ENCODE results near the gene EPS8L1. TPM values are rescaled to one million over a fixed set of nuclear protein-coding genes. Genes with fewer than 3 reads are reported as not detected.

EPS8L1 gene
- total and polyA plus RNA-seq, 3 donors from 2014 or later: 3.4 to 13.3 (median 3.6) TPM

DNA sequence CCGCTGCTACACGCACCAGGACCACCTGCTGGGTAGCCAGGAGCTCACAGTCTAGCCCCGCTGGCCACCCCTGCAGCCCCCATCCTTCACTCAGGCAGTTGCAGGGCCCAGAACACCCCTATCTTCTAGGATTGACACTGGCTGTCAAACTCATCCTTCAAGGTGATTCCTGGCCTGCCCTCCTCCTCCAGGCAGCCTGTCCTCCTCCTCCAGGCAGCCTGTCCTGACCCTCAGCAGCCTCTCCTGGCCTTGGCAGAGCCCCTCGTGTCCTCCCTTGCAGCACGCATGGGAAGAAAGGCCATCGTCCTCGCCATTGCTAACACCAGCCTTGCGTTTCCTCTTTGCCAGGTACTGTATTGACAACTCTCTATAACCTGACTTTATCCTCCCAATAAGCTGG is 3.8 kb upstream of the EPS8L1 start:
- 70 to 71% methylated on average over 8 of the region's 8 CpGs for WGBS, 2 donors
- Histone ChIP-seq H3K4me1 (peaks cover 2% of the 10 kb centered on the region), H3K9me3 (no peaks in the 10 kb centered on the region), H3K27ac (no peak overlapping the region), H3K27me3 (no peaks in the 10 kb centered on the region), H3K4me3 (no peak overlapping the region), H3K36me3 (ENCODE audit: low read depth, missing control alignments) (no peaks in the 10 kb centered on the region)
- intact Hi-C loops (cut with DNase I; ENCODE audit: low total_unique reads): no loop called here
- TF ChIP-seq POLR2A (IDR thresholded peaks at IDR 0.05): no peak
- TF ChIP-seq, protein P1, sequence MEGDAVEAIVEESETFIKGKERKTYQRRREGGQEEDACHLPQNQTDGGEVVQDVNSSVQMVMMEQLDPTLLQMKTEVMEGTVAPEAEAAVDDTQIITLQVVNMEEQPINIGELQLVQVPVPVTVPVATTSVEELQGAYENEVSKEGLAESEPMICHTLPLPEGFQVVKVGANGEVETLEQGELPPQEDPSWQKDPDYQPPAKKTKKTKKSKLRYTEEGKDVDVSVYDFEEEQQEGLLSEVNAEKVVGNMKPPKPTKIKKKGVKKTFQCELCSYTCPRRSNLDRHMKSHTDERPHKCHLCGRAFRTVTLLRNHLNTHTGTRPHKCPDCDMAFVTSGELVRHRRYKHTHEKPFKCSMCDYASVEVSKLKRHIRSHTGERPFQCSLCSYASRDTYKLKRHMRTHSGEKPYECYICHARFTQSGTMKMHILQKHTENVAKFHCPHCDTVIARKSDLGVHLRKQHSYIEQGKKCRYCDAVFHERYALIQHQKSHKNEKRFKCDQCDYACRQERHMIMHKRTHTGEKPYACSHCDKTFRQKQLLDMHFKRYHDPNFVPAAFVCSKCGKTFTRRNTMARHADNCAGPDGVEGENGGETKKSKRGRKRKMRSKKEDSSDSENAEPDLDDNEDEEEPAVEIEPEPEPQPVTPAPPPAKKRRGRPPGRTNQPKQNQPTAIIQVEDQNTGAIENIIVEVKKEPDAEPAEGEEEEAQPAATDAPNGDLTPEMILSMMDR (IDR thresholded peaks at IDR 0.05): no peak
- DNase-seq: no peak

DNA sequence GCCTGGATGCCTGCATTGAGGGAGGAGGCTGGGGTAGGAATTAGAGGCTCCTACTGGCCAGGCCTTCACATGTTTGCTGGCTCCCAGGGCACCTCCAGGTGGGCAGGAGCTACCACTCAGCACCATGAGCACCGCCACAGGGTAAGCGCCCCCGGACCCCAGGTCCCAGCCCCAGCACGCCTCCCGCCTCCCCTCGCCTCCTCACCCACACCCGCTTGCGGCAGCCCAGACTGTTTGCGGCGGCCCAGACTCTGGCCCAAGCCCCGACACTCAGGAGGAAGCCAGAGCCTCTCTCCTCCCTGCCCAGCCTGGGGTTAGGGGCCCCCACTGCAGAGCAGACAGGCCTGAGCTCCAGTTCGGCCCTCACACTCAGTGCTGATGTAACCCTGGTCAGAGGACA is 652 bp downstream of the EPS8L1 start:
- Histone ChIP-seq H3K27me3 (no peaks in the 10 kb centered on the region), H3K4me3 (no peak overlapping the region), H3K9me3 (no peaks in the 10 kb centered on the region), H3K36me3 (ENCODE audit: low read depth, missing control alignments) (no peaks in the 10 kb centered on the region), H3K27ac (no peak overlapping the region), H3K4me1 (peaks cover 6% of the 10 kb centered on the region)
- TF ChIP-seq, protein P1 (IDR thresholded peaks at IDR 0.05): no peak
- TF ChIP-seq POLR2A (IDR thresholded peaks at IDR 0.05): no peak
- intact Hi-C loops (cut with DNase I; ENCODE audit: low total_unique reads): no loop called here
- no peak for DNase-seq
- 67 to 78% methylated on average over 3 to 12 of the region's 12 CpGs for WGBS, 2 donors

DNA sequence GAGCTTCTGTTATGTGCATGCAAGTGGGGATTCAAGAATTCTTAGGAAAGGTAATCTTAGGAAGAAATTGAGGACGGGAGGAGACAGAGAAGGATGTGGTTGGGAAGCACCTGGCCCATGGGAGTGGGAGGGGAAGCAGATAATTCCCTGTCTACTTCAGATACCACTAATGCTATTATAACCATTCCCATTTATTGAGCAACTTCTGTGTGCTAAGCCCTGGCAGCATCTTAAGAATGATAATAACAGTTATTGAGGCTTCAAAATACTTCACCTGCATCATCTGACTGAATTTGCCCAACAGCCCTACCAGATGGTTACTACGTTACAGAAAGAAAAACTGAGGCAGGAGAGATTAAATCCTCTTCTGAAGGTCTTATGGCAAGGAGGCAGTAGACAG is 1.4 kb downstream of the EPS8L1 start:
- WGBS, 2 donors: 77 to 86% methylated on average over 2 of the region's 2 CpGs
- Histone ChIP-seq H3K36me3 (ENCODE audit: low read depth, missing control alignments) (no peaks in the 10 kb centered on the region), H3K4me3 (no peak overlapping the region), H3K27me3 (no peaks in the 10 kb centered on the region), H3K27ac (no peak overlapping the region), H3K9me3 (no peaks in the 10 kb centered on the region), H3K4me1 (peaks cover 6% of the 10 kb centered on the region)
- TF ChIP-seq POLR2A (IDR thresholded peaks at IDR 0.05): no peak
- TF ChIP-seq, protein P1 (IDR thresholded peaks at IDR 0.05): no peak
- intact Hi-C loops (cut with DNase I; ENCODE audit: low total_unique reads): no loop called here
- DNase-seq: no peak

DNA sequence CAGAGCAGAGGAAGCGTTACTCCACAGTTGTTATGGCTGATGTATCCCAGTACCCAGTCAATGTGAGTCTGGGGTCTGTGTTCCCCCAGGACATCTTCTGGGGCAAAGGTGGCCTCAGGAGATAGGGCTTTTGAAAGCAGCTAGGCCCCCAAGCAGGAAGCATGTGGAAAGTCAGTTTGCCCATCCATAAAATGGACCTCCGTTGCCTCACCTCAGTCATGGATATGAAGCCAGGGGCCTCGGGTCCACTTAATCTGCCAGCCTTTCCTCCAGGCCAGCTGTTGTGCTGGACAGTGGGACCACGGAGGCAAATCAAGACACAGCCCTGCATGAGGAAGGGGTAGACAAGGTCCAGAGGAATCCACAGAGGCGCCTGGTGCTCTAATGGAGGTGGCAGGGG is 3.3 kb downstream of the EPS8L1 start:
- no peaks in the 10 kb centered on the region for H3K9me3 ChIP-seq
- H3K4me1 ChIP-seq: peaks cover 6% of the 10 kb centered on the region
- H3K27ac ChIP-seq: no peak overlapping the region
- WGBS, 2 donors: 66 to 74% methylated on average over 5 of the region's 5 CpGs
- TF ChIP-seq, protein P1 (IDR thresholded peaks at IDR 0.05): no peak
- no peak for TF ChIP-seq POLR2A (IDR thresholded peaks at IDR 0.05)
- no peaks in the 10 kb centered on the region for H3K36me3 ChIP-seq (ENCODE audit: low read depth, missing control alignments)
- no peaks in the 10 kb centered on the region for H3K27me3 ChIP-seq
- H3K4me3 ChIP-seq: no peak overlapping the region
- intact Hi-C loops (cut with DNase I; ENCODE audit: low total_unique reads): no loop called here
- no peak for DNase-seq

DNA sequence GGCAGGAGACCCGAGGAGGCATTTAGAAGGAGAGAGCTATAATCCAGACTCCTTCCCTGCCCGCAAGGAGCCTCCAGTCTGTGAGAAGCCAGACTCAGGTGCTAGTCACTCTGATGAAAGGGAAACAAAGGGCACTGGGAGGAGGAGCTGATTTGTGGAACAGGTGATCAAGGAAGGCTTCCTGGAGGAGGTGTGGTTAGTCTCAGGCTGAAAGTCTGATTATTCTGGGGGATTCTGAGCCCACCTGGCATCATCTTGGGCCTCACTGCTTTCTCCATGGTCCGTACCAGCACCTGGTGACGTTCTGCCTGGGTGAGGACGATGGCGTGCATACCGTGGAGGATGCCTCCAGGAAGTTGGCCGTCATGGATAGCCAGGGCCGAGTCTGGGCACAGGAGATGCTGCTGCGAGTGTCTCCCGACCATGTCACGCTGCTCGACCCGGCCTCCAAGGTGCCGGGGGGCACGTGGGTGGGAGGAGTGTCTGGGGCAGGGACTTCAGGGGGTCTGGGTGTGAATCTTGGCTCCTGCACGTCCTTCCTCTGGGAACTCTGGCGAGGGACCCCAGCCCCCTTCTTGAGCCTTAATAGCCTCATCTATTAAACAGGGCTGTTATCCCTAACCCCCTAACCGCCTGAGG is 3.9 kb downstream of the EPS8L1 start:
- H3K36me3 ChIP-seq (ENCODE audit: low read depth, missing control alignments): no peaks in the 10 kb centered on the region
- no peak overlapping the region for H3K27ac ChIP-seq
- peaks cover 6% of the 10 kb centered on the region for H3K4me1 ChIP-seq
- peak overlapping the region in 1 of 2 donors; percentile 10 for H3K4me3 ChIP-seq
- WGBS, 2 donors: 52 to 56% methylated on average over 16 to 17 of the region's 19 CpGs
- TF ChIP-seq POLR2A (IDR thresholded peaks at IDR 0.05): no peak
- TF ChIP-seq, protein P1 (IDR thresholded peaks at IDR 0.05): no peak
- no peaks in the 10 kb centered on the region for H3K27me3 ChIP-seq
- H3K9me3 ChIP-seq: no peaks in the 10 kb centered on the region
- DNase-seq: no peak
- intact Hi-C loops (cut with DNase I; ENCODE audit: low total_unique reads): no loop called here
